Chondrocyte (in vitro differentiated cells): ENCODE results near the gene DYRK3. TPM values are rescaled to one million over a fixed set of nuclear protein-coding genes. Genes with fewer than 3 reads are reported as not detected.

Experiments
- DNase-seq: peaks from one replicate; pipeline ENCODE4 v3.0.0; 2021; ENCODE audit warnings: mixed read lengths, low spot score
- H3K27ac Mint-ChIP-seq: one replicate; pipeline ENCODE4 v1.8.0; 2021; ENCODE audit warnings: mild to moderate bottlenecking, moderate library complexity, mixed read lengths; ENCODE audit not compliant: unreplicated experiment
- H3K27me3 Mint-ChIP-seq: 2 replicates; pipeline ENCODE4 v1.8.0; 2021; ENCODE audit warnings: low read depth, mixed read lengths
- H3K36me3 Mint-ChIP-seq: 2 replicates; pipeline ENCODE4 v1.8.0; 2021; ENCODE audit warnings: low read depth, mixed read lengths
- H3K4me1 Mint-ChIP-seq: 2 replicates; pipeline ENCODE4 v1.8.0; 2021; ENCODE audit warnings: low read depth, mild to moderate bottlenecking, mixed read lengths
- H3K4me3 Mint-ChIP-seq: one replicate; pipeline ENCODE4 v1.8.0; 2021; ENCODE audit warnings: mild to moderate bottlenecking, moderate library complexity, mixed read lengths; ENCODE audit not compliant: unreplicated experiment
- H3K9me3 Mint-ChIP-seq: 2 replicates; pipeline ENCODE4 v1.8.0; 2021; ENCODE audit warnings: low read depth, mixed read lengths
- total RNA-seq: library from RNA; stranded (reverse); gene quantifications from 3 replicates; pipeline ENCODE4 v1.2.1, GENCODE V29; 2021
- TF ChIP-seq, protein P1 (sequence below): fragments of 200-600 bp; sonication (generic); IDR thresholded peaks from 2 replicates; pipeline ENCODE4 v1.5.0; 2021; ENCODE audit warnings: antibody characterized with exemption, mild to moderate bottlenecking, moderate library complexity

DYRK3 gene
- total RNA-seq, 1 donor from 2014 or later: 6.6 TPM

DNA sequence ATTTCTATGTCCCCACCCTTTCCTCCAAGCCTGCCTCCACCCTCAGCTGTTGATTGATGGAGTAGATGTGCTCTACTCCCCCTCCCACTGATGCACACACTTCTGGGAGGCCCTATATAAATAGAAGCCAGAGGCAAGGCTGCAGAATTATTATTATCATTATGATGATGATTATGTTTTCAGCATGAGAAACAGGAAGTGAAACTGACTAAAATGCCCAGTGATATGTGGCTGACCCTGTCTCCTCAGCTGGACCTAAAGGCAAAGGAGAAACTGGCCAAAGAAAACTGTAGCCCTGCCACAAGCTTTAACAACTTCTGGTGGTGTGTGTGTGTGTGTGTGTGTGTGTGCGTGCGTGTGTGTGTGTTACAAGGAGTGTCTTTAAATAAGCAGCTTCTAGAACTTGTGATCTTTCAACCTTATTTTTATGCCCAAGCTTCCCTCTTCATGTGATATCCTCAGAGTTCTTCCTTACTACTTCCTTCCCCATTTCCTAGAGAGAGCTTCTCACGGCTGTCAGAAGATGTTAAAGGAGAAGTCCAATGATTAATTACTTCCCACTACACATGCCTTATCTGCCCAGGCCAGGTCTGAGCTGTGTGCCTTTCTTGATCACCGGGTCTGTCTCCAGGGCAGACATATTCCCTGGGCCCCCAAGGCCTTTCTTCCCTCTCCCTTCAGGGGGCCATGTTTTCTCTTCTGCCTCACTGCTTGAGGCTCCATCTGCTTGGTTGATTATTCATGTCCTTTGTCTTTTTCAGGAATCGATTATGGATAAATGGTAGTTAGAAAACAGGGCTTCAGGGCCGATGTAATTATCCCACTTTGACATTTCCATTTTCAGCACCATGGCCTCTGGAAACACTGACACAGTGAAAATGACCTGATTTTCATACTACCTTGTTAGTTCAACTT is 37.8 kb downstream of the DYRK3 start:
- no peak for DNase-seq
- TF ChIP-seq, protein P1, sequence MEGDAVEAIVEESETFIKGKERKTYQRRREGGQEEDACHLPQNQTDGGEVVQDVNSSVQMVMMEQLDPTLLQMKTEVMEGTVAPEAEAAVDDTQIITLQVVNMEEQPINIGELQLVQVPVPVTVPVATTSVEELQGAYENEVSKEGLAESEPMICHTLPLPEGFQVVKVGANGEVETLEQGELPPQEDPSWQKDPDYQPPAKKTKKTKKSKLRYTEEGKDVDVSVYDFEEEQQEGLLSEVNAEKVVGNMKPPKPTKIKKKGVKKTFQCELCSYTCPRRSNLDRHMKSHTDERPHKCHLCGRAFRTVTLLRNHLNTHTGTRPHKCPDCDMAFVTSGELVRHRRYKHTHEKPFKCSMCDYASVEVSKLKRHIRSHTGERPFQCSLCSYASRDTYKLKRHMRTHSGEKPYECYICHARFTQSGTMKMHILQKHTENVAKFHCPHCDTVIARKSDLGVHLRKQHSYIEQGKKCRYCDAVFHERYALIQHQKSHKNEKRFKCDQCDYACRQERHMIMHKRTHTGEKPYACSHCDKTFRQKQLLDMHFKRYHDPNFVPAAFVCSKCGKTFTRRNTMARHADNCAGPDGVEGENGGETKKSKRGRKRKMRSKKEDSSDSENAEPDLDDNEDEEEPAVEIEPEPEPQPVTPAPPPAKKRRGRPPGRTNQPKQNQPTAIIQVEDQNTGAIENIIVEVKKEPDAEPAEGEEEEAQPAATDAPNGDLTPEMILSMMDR: no peak
- no peak overlapping the region for H3K4me3 Mint-ChIP-seq
- peaks cover 8% of the 10 kb centered on the region for H3K27me3 Mint-ChIP-seq
- H3K4me1 Mint-ChIP-seq: peaks cover 17% of the 10 kb centered on the region
- H3K36me3 Mint-ChIP-seq: no peaks in the 10 kb centered on the region
- H3K9me3 Mint-ChIP-seq: no peaks in the 10 kb centered on the region
- no peak overlapping the region for H3K27ac Mint-ChIP-seq

DNA sequence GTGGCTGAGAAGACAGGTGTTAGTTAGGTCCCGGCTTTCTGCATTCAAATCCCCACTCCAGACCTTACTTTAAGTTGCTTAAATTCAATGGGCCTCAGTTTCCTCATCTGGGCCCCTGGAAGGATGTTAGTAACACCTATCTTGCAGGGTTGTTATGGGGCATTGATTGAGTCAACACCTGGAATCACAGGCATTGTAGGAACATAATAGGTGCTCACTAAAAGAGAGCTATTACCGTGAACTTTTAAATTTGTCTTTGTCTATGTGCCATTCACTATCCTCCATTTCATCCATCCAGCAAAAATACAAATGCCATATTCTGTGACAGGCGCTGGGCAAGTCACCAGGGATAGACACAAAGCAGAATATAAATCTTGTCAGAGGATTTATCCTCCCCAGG is 38.9 kb downstream of the DYRK3 start:
- H3K27ac Mint-ChIP-seq: peak overlapping the region; percentile 99
- no peak for DNase-seq
- H3K4me1 Mint-ChIP-seq: peaks cover 17% of the 10 kb centered on the region
- H3K9me3 Mint-ChIP-seq: no peaks in the 10 kb centered on the region
- H3K27me3 Mint-ChIP-seq: peaks cover 4% of the 10 kb centered on the region
- no peaks in the 10 kb centered on the region for H3K36me3 Mint-ChIP-seq
- TF ChIP-seq, protein P1: no peak
- no peak overlapping the region for H3K4me3 Mint-ChIP-seq

DNA sequence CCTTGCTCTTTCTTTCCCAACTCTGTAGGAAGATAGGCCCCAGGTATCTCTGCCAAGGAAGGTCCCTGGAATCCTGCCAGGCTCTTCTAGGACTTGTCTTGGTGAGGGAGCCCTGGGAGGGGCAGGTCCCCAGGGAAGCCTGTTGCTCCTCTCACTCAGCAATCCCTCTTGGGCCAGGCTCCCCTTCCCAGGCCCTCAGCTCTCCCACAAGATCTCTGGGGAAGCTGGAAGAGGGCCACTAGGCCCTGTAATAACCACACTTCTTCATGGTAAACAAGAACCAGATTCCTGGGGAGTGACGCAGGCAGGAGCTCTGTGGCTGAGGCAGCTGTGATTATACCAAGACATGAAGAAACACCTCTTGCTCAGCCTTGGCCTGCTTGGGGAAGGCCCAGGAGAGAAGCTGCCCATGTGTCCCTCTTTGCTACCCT is 39.4 kb downstream of the DYRK3 start:
- no peak for DNase-seq
- Mint-ChIP-seq H3K4me3 (peak overlapping the region; percentile 15), H3K27me3 (peaks cover 5% of the 10 kb centered on the region), H3K9me3 (no peaks in the 10 kb centered on the region), H3K36me3 (no peaks in the 10 kb centered on the region), H3K4me1 (peaks cover 17% of the 10 kb centered on the region), H3K27ac (peak overlapping the region; percentile 99)
- TF ChIP-seq, protein P1: no peak

DNA sequence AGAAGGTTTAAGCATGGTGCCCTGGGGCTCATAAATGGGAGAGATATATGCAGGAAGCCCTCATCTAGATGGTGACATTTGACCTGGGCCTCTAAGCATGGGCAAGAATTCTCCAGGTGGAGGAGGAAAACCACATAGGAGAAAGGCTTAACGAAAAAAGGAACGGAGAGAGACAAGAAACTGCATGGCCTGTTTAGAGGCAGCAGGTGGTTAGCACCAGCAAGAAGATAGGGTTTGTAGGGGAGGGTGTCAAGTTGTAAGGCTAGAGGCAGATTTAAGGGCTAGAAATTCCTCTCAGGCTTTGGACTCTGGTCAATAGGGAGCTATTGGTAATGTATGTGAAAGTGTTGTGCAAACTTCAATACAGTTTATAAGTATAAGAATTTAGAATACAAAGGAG is 41.2 kb downstream of the DYRK3 start:
- no peak for DNase-seq
- no peak overlapping the region for H3K27ac Mint-ChIP-seq
- H3K4me1 Mint-ChIP-seq: peaks cover 17% of the 10 kb centered on the region
- TF ChIP-seq, protein P1: no peak
- peaks cover 2% of the 10 kb centered on the region for H3K27me3 Mint-ChIP-seq
- no peaks in the 10 kb centered on the region for H3K9me3 Mint-ChIP-seq
- no peak overlapping the region for H3K4me3 Mint-ChIP-seq
- H3K36me3 Mint-ChIP-seq: no peaks in the 10 kb centered on the region

DNA sequence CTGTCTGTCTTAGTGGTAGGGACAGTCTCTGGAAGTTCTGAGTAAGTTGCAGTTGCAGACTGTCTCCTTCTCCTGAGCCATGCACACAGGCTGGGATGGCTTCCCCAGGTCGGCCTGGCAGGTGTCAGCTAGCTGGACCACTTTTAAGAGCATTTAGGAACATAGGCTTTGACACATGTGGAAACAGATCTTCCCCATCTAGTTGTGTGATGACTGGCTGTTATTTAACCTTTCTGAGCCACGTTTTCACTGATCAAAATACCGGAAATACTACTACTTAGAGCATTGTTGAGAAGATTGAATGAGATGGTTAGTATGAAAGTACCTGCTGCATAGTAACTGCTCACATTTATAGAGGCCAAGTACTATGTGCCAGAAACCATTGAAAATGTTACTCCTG is 43.2 kb downstream of the DYRK3 start:
- H3K36me3 Mint-ChIP-seq: no peaks in the 10 kb centered on the region
- TF ChIP-seq, protein P1: no peak
- H3K27me3 Mint-ChIP-seq: peaks cover 9% of the 10 kb centered on the region
- H3K9me3 Mint-ChIP-seq: no peaks in the 10 kb centered on the region
- DNase-seq: no peak
- peaks cover 17% of the 10 kb centered on the region for H3K4me1 Mint-ChIP-seq
- no peak overlapping the region for H3K27ac Mint-ChIP-seq
- H3K4me3 Mint-ChIP-seq: no peak overlapping the region
